GM12878 (cell line): ENCODE results near the gene PTPRN2.

Experiments
- BRCA1 ChIP-seq: IDR thresholded peaks from 2 replicates; pipeline ENCODE4 v1.6.1; 2011; ENCODE audit warnings: low read depth, low read length, improper control_type of control experiment
- CTCF ChIP-seq, 3 experiments: IDR thresholded peaks in 2 of 3; conservative IDR thresholded peaks in 1 of 3; 2 replicates each; pipeline ENCODE4 v1.5.1; 2011; ENCODE audit warnings: low read depth in 3 of 3, low read length in 3 of 3, mild to moderate bottlenecking in 3 of 3, control low read depth in 2 of 3, moderate library complexity in 2 of 3, inconsistent platforms in 1 of 3, mixed read lengths in 1 of 3; ENCODE audit not compliant: control insufficient read depth in 2 of 3, insufficient read depth in 1 of 3; ENCODE audit errors: extremely low read depth in 1 of 3
- EP300 ChIP-seq, 2 experiments: fragments of 150-350 bp in 1 of 2; IDR thresholded peaks; 2 replicates each; pipeline ENCODE4 v1.6.1; 2011 to 2012; ENCODE audit warnings: low read depth in 2 of 2, low read length in 2 of 2, borderline replicate concordance in 1 of 2, improper control_type of control experiment in 1 of 2, inconsistent platforms in 1 of 2; ENCODE audit not compliant: control insufficient read depth in 1 of 2
- NFYB ChIP-seq: IDR thresholded peaks from 2 replicates; pipeline ENCODE4 v1.6.1; 2011; ENCODE audit warnings: low read depth, mild to moderate bottlenecking, low read length, improper control_type of control experiment, moderate library complexity; ENCODE audit not compliant: insufficient read depth
- PAX8 ChIP-seq: fragments of 450-650 bp; IDR thresholded peaks from 2 replicates; pipeline ENCODE4 v1.6.1; 2017; ENCODE audit warnings: mild to moderate bottlenecking, moderate library complexity
- POLR2A ChIP-seq: IDR thresholded peaks from 2 replicates; pipeline ENCODE4 v1.6.1; 2011; ENCODE audit warnings: low read depth, mild to moderate bottlenecking, low read length
- POLR2AphosphoS5 ChIP-seq: IDR thresholded peaks from 2 replicates; pipeline ENCODE4 v1.6.1; 2011; ENCODE audit warnings: mild to moderate bottlenecking, low read length, inconsistent platforms
- RAD21 ChIP-seq: IDR thresholded peaks from 2 replicates; pipeline ENCODE4 v1.6.1; 2011; ENCODE audit warnings: mild to moderate bottlenecking, low read depth, low read length, moderate library complexity; ENCODE audit not compliant: insufficient read depth
- RAD51 ChIP-seq: fragments of 450-650 bp; IDR thresholded peaks from 2 replicates; pipeline ENCODE4 v1.6.1; 2016; ENCODE audit warnings: moderate library complexity, mild to moderate bottlenecking, inconsistent platforms
- SREBF2 ChIP-seq: IDR thresholded peaks from 2 replicates; pipeline ENCODE4 v1.6.1; 2012; ENCODE audit warnings: mild to moderate bottlenecking, low read length
- SUZ12 ChIP-seq: fragments of 200-600 bp; sonication (generic); IDR thresholded peaks from one replicate; pipeline ENCODE4 v1.6.1; 2018; ENCODE audit warnings: antibody characterized with exemption, mild to moderate bottlenecking; ENCODE audit not compliant: unreplicated experiment
- ZNF274 ChIP-seq: IDR thresholded peaks from one replicate; pipeline ENCODE4 v1.8.0; 2011; ENCODE audit not compliant: insufficient read length, insufficient read depth

- TF ChIP-seq RAD51 (no peak), POLR2A (no peak), CTCF (IDR thresholded peaks at IDR 0.05 in 2 of 3, conservative IDR thresholded peaks at IDR 0.05 in 1 of 3; ENCODE audit: control insufficient read depth in 2 of 3, extremely low read depth in 1 of 3, insufficient read depth in 1 of 3, low read depth in 3 of 3, low read length in 3 of 3) (no peak), NFYB (no peak), SUZ12 (no peak), RAD21 (no peak), POLR2AphosphoS5 (no peak), EP300 (IDR thresholded peaks at IDR 0.05; ENCODE audit: borderline replicate concordance in 1 of 2, control insufficient read depth in 1 of 2, low read depth in 2 of 2, low read length in 2 of 2) (no peak), ZNF274 (no peak), BRCA1 (no peak), PAX8 (no peak), SREBF2 (no peak)
These were observed 144.5 kb downstream of the PTPRN2 start for GRCh38 chr7:158443014-158443687.
